C4-2B (cell line): ENCODE measurements around the gene FCN3.

Source experiments
- CTCF ChIP-seq: fragments of 450-650 bp; conservative IDR thresholded peaks from 2 replicates; pipeline ENCODE4 v1.5.1; 2017; ENCODE audit warnings: mild to moderate bottlenecking
- ZFX ChIP-seq: fragments of 450-650 bp; IDR thresholded peaks from 2 replicates; pipeline ENCODE4 v1.6.1; 2017

- TF ChIP-seq CTCF (no peak), ZFX (no peak)
Measured at GRCh38 chr1:27400082-27400962, 25.7 kb upstream of the FCN3 start.
